ENCODE results near the gene CDH13.

- TF ChIP-seq SP1 (IDR thresholded peaks at IDR 0.05; ENCODE audit: low read depth, low read length) (no peak), JUND (IDR thresholded peaks at IDR 0.05; ENCODE audit: low read depth, low read length) (no peak), CTCF (IDR thresholded peaks at IDR 0.05 in 2 of 3, conservative IDR thresholded peaks at IDR 0.05 in 1 of 3; ENCODE audit: control insufficient read depth in 2 of 3, extremely low read depth in 1 of 3, insufficient read depth in 1 of 3, low read depth in 3 of 3, low read length in 3 of 3) (no peak), RAD21 (IDR thresholded peaks at IDR 0.05; ENCODE audit: insufficient read depth, low read depth, low read length) (no peak), POLR2A (IDR thresholded peaks at IDR 0.05; ENCODE audit: low read depth, low read length) (no peak), FOXK2 (IDR thresholded peaks at IDR 0.05) (no peak), EP300 (IDR thresholded peaks at IDR 0.05; ENCODE audit: borderline replicate concordance in 1 of 2, control insufficient read depth in 1 of 2, low read depth in 2 of 2, low read length in 2 of 2) (no peak), RELA (IDR thresholded peaks at IDR 0.05; ENCODE audit: borderline replicate concordance, partially characterized antibody) (no peak), BCL3 (IDR thresholded peaks at IDR 0.05; ENCODE audit: borderline replicate concordance, insufficient read depth, low read depth, low read length, poor library complexity, severe bottlenecking) (no peak), PAX8 (IDR thresholded peaks at IDR 0.05) (no peak), ELK1 (IDR thresholded peaks at IDR 0.05; ENCODE audit: low read depth, low read length) (no peak), CEBPB (IDR thresholded peaks at IDR 0.05; ENCODE audit: borderline replicate concordance in 1 of 2, low read depth in 2 of 2, low read length in 2 of 2) (no peak), JUNB (IDR thresholded peaks at IDR 0.05) (no peak)
Observed at GRCh38 chr16:82972331-82972919, 345.7 kb downstream of the CDH13 start.
